ENCODE results near the gene IL36A.

- TF ChIP-seq CTCF (IDR thresholded peaks at IDR 0.05; ENCODE audit: borderline replicate concordance, extremely low read depth, low read length, poor library complexity, severe bottlenecking): no peak
- TF ChIP-seq EZH2 (IDR thresholded peaks at IDR 0.05; ENCODE audit: borderline replicate concordance, low read depth, low read length, severe bottlenecking): no peak
Observed at GRCh38 chr2:112967023-112967422, 38.2 kb upstream of the IL36A start.

Measured in DND-41 (cell line).